HepG2 (cell line): Measurements from ENCODE around the gene MICA. TPM values are rescaled to one million over a fixed set of nuclear protein-coding genes. Genes with fewer than 3 reads are reported as not detected.

Source experiments
- ARNTL ChIP-seq: sonication (generic); formaldehyde crosslinking; IDR thresholded peaks from 2 replicates; pipeline ENCODE4 v1.4.0; 2020; ENCODE audit warnings: mild to moderate bottlenecking, missing genetic modification reagents
- BCL6 ChIP-seq: IDR thresholded peaks from 2 replicates; pipeline ENCODE4 v1.6.1; 2016; ENCODE audit warnings: missing genetic modification reagents, missing compliant biosample characterization
- FOXP1 ChIP-seq, 2 experiments: fragments of 450-650 bp in 1 of 2; IDR thresholded peaks; 2 replicates each; pipeline ENCODE4 v1.6.1; 2017 to 2018; ENCODE audit warnings: antibody characterized with exemption in 1 of 2
- PHF21A ChIP-seq: sonication (generic); formaldehyde crosslinking; IDR thresholded peaks from 2 replicates; pipeline ENCODE4 v1.5.0; 2020; ENCODE audit warnings: mild to moderate bottlenecking, missing genetic modification reagents
- ZFP82 ChIP-seq: sonication (generic); formaldehyde crosslinking; IDR thresholded peaks from 2 replicates; pipeline ENCODE4 v1.5.1; 2020; ENCODE audit warnings: mild to moderate bottlenecking, missing genetic modification reagents, borderline replicate concordance
- ZFX ChIP-seq: sonication (generic); formaldehyde crosslinking; IDR thresholded peaks from 2 replicates; pipeline ENCODE4 v1.4.0; 2020; ENCODE audit warnings: mild to moderate bottlenecking, low read depth, missing genetic modification reagents, moderate library complexity
- ZIK1 ChIP-seq: sonication (generic); formaldehyde crosslinking; IDR thresholded peaks from 2 replicates; pipeline ENCODE4 v1.5.0; 2020; ENCODE audit warnings: mild to moderate bottlenecking, low read depth, missing genetic modification reagents, borderline replicate concordance
- ZNF446 ChIP-seq: sonication (generic); formaldehyde crosslinking; IDR thresholded peaks from 2 replicates; pipeline ENCODE4 v1.5.0; 2020; ENCODE audit warnings: mild to moderate bottlenecking, missing genetic modification reagents
- polyA plus RNA-seq, 8 experiments: library from polyadenylated mRNA; depleted of rRNA in 3 of 8; stranded (reverse) in 7 of 8; unstranded in 1 of 8; fragments of >200 nt; fragmentation: Illumina TruSeq in 4 of 8; extraction: Trizol in 4 of 8; gene quantifications; 2 replicates each; pipeline versions ENCODE4 v1.2.1 to v1.2.3, GENCODE V29; 2011 to 2016; ENCODE audit warnings: low read depth in 4 of 8, missing spikeins in 1 of 8, mixed read lengths in 1 of 8; ENCODE audit not compliant: insufficient read depth in 1 of 8
- total RNA-seq, 5 experiments: library from RNA; depleted of rRNA; stranded (reverse); fragments of >200 nt; fragmentation: Illumina TruSeq; extraction: Trizol; gene quantifications; 2 replicates each; pipeline ENCODE4 v1.2.3, GENCODE V29; 2016; ENCODE audit warnings: low read depth in 1 of 5
- TF ChIP-seq, protein P1 (sequence below): sonication (generic); formaldehyde crosslinking; IDR thresholded peaks from 2 replicates; pipeline ENCODE4 v1.9.0; 2021; ENCODE audit warnings: mild to moderate bottlenecking, missing genetic modification reagents
- TF ChIP-seq, protein P2 (sequence below): IDR thresholded peaks from 2 replicates; pipeline ENCODE4 v1.6.1; 2018; ENCODE audit warnings: missing genetic modification reagents, mild to moderate bottlenecking, missing compliant biosample characterization
- TF ChIP-seq, protein P3 (sequence below): sonication (generic); formaldehyde crosslinking; IDR thresholded peaks from 2 replicates; pipeline ENCODE4 v1.4.0; 2020; ENCODE audit warnings: missing genetic modification reagents
- TF ChIP-seq, protein P4 (sequence below): sonication (generic); formaldehyde crosslinking; IDR thresholded peaks from 2 replicates; pipeline ENCODE4 v1.8.1; 2023; ENCODE audit warnings: mild to moderate bottlenecking, missing genetic modification reagents, borderline replicate concordance
- TF ChIP-seq, protein P5 (sequence below): sonication (generic); formaldehyde crosslinking; IDR thresholded peaks from 2 replicates; pipeline ENCODE4 v1.4.0; 2020; ENCODE audit warnings: missing genetic modification reagents
- TF ChIP-seq, protein P6 (sequence below): sonication (generic); formaldehyde crosslinking; IDR thresholded peaks from 2 replicates; pipeline ENCODE4 v1.4.0; 2020; ENCODE audit warnings: missing genetic modification reagents

The MICA gene
- total and polyA plus RNA-seq, 2 of the 13 experiments (the other 11 are each of a cell fraction or from before 2014, with no cell fraction given), result 21.6 to 38.1 TPM

DNA sequence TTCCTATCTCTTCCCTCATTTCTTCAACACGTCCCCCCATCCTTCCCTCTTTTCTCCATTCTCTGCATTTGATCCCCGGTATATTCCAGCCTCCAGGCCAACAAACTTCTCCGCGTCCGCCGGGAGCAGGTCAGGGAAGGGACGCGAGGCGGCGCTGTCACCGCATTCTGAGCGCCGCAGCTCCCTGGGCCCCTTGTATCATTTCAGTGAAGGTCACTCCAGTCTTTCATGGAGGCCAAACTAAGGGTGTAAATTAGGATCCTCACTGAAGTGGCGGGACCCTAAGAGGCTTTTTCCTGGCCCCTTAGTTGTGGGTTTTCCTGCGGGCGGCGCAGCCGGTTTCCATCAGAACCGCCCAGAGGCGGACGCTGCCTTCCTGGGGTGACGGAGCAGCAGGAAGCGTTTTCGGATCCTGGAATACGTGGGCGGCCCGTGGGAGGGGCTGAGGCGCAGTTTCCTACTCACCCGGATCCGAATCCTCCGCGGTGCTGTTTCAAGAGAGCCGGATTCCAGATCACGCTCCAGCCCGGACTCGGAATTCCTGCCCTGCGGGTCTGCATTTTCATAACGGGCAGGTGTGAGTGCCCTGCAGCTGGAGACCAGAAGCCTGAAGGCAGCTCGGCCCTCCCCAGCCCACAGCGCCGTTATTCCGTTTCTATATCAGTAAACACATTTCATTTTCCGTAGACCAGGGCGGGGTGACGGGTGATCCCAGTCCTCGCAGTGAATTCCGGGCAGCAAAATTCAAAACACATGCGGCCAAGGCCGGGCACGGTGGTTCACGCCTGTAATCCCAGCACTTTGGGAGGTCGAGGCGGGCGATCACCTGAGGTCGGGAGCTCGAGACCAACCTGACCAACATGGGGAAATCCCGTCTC is 3.6 kb upstream of the MICA start (continued):
- TF ChIP-seq, protein P1, sequence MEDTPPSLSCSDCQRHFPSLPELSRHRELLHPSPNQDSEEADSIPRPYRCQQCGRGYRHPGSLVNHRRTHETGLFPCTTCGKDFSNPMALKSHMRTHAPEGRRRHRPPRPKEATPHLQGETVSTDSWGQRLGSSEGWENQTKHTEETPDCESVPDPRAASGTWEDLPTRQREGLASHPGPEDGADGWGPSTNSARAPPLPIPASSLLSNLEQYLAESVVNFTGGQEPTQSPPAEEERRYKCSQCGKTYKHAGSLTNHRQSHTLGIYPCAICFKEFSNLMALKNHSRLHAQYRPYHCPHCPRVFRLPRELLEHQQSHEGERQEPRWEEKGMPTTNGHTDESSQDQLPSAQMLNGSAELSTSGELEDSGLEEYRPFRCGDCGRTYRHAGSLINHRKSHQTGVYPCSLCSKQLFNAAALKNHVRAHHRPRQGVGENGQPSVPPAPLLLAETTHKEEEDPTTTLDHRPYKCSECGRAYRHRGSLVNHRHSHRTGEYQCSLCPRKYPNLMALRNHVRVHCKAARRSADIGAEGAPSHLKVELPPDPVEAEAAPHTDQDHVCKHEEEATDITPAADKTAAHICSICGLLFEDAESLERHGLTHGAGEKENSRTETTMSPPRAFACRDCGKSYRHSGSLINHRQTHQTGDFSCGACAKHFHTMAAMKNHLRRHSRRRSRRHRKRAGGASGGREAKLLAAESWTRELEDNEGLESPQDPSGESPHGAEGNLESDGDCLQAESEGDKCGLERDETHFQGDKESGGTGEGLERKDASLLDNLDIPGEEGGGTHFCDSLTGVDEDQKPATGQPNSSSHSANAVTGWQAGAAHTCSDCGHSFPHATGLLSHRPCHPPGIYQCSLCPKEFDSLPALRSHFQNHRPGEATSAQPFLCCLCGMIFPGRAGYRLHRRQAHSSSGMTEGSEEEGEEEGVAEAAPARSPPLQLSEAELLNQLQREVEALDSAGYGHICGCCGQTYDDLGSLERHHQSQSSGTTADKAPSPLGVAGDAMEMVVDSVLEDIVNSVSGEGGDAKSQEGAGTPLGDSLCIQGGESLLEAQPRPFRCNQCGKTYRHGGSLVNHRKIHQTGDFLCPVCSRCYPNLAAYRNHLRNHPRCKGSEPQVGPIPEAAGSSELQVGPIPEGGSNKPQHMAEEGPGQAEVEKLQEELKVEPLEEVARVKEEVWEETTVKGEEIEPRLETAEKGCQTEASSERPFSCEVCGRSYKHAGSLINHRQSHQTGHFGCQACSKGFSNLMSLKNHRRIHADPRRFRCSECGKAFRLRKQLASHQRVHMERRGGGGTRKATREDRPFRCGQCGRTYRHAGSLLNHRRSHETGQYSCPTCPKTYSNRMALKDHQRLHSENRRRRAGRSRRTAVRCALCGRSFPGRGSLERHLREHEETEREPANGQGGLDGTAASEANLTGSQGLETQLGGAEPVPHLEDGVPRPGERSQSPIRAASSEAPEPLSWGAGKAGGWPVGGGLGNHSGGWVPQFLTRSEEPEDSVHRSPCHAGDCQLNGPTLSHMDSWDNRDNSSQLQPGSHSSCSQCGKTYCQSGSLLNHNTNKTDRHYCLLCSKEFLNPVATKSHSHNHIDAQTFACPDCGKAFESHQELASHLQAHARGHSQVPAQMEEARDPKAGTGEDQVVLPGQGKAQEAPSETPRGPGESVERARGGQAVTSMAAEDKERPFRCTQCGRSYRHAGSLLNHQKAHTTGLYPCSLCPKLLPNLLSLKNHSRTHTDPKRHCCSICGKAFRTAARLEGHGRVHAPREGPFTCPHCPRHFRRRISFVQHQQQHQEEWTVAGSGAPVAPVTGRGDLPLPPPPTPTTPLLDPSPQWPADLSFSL (CRISPR knock-in tag), result 0 out of 2 replicates have a peak, but pooled peaks have one; percentile 11
- TF ChIP-seq ARNTL (CRISPR knock-in tag) (0 out of 2 replicates have a peak, but pooled peaks have one; percentile 33), FOXP1 (IDR thresholded peaks at IDR 0.05) (no peak), FOXP1 (CRISPR knock-in tag; IDR thresholded peaks at IDR 0.05) (0 out of 2 replicates have a peak, but pooled peaks have one; percentile 8), PHF21A (CRISPR knock-in tag) (peak; percentile 90), BCL6 (CRISPR knock-in tag) (peak; percentile 65), ZFP82 (CRISPR knock-in tag) (peak; percentile 67; the same call in 1 of the 2 replicates), ZIK1 (CRISPR knock-in tag) (no peak), ZFX (CRISPR knock-in tag) (peak; percentile 81), ZNF446 (CRISPR knock-in tag) (0 out of 2 replicates have a peak, but pooled peaks have one; percentile 24)
- TF ChIP-seq, protein P2, sequence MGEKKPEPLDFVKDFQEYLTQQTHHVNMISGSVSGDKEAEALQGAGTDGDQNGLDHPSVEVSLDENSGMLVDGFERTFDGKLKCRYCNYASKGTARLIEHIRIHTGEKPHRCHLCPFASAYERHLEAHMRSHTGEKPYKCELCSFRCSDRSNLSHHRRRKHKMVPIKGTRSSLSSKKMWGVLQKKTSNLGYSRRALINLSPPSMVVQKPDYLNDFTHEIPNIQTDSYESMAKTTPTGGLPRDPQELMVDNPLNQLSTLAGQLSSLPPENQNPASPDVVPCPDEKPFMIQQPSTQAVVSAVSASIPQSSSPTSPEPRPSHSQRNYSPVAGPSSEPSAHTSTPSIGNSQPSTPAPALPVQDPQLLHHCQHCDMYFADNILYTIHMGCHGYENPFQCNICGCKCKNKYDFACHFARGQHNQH, result peak; percentile 81
- TF ChIP-seq, protein P3, sequence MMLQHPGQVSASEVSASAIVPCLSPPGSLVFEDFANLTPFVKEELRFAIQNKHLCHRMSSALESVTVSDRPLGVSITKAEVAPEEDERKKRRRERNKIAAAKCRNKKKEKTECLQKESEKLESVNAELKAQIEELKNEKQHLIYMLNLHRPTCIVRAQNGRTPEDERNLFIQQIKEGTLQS (CRISPR knock-in tag), result no peak
- TF ChIP-seq, protein P4, sequence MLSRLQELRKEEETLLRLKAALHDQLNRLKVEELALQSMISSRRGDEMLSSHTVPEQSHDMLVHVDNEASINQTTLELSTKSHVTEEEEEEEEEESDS, result no peak
- TF ChIP-seq, protein P5, sequence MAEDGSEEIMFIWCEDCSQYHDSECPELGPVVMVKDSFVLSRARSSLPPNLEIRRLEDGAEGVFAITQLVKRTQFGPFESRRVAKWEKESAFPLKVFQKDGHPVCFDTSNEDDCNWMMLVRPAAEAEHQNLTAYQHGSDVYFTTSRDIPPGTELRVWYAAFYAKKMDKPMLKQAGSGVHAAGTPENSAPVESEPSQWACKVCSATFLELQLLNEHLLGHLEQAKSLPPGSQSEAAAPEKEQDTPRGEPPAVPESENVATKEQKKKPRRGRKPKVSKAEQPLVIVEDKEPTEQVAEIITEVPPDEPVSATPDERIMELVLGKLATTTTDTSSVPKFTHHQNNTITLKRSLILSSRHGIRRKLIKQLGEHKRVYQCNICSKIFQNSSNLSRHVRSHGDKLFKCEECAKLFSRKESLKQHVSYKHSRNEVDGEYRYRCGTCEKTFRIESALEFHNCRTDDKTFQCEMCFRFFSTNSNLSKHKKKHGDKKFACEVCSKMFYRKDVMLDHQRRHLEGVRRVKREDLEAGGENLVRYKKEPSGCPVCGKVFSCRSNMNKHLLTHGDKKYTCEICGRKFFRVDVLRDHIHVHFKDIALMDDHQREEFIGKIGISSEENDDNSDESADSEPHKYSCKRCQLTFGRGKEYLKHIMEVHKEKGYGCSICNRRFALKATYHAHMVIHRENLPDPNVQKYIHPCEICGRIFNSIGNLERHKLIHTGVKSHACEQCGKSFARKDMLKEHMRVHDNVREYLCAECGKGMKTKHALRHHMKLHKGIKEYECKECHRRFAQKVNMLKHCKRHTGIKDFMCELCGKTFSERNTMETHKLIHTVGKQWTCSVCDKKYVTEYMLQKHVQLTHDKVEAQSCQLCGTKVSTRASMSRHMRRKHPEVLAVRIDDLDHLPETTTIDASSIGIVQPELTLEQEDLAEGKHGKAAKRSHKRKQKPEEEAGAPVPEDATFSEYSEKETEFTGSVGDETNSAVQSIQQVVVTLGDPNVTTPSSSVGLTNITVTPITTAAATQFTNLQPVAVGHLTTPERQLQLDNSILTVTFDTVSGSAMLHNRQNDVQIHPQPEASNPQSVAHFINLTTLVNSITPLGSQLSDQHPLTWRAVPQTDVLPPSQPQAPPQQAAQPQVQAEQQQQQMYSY, result peak; percentile 88
- TF ChIP-seq, protein P6, sequence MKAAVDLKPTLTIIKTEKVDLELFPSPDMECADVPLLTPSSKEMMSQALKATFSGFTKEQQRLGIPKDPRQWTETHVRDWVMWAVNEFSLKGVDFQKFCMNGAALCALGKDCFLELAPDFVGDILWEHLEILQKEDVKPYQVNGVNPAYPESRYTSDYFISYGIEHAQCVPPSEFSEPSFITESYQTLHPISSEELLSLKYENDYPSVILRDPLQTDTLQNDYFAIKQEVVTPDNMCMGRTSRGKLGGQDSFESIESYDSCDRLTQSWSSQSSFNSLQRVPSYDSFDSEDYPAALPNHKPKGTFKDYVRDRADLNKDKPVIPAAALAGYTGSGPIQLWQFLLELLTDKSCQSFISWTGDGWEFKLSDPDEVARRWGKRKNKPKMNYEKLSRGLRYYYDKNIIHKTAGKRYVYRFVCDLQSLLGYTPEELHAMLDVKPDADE (CRISPR knock-in tag), result no peak
